DOHH2 (cell line): Measurements from ENCODE around the gene TSEN2.
A peak's percentile ranks its signal among the peaks of the same experiment; 100 is the strongest.

ENCODE experiments used
- H3F3A ChIP-seq: fragments of 200-600 bp; sonication (generic), shearing (Covaris generic); 2 replicates; pipeline ENCODE4 v1.6.0; 2016; ENCODE audit warnings: antibody characterized with exemption, mild to moderate bottlenecking; ENCODE audit not compliant: control insufficient read depth, insufficient read depth
- H3K27ac ChIP-seq: fragments of 200-600 bp; sonication (generic); 2 replicates; pipeline ENCODE4 v1.5.1; 2014; ENCODE audit warnings: low read depth, mild to moderate bottlenecking, low read length, moderate library complexity
- H3K27me3 ChIP-seq: fragments of 200-600 bp; sonication (generic); 2 replicates; pipeline ENCODE4 v1.6.1; 2014; ENCODE audit warnings: mild to moderate bottlenecking, low read length, mixed read lengths; ENCODE audit not compliant: control insufficient read depth
- H3K36me3 ChIP-seq: fragments of 200-600 bp; sonication (generic); 2 replicates; pipeline ENCODE4 v1.6.1; 2014; ENCODE audit warnings: mild to moderate bottlenecking, low read length, moderate library complexity, mixed read lengths; ENCODE audit not compliant: control insufficient read depth
- H3K4me1 ChIP-seq: fragments of 200-600 bp; sonication (generic); 2 replicates; pipeline ENCODE4 v1.6.1; 2014; ENCODE audit warnings: mild to moderate bottlenecking, low read length, mixed read lengths; ENCODE audit not compliant: control insufficient read depth
- H3K4me2 ChIP-seq: fragments of 200-600 bp; sonication (generic); 2 replicates; pipeline ENCODE4 v1.6.0; 2014; ENCODE audit warnings: mild to moderate bottlenecking, low read length, moderate library complexity
- H3K4me3 ChIP-seq: fragments of 200-600 bp; sonication (generic); 2 replicates; pipeline ENCODE4 v1.5.1; 2014; ENCODE audit warnings: mild to moderate bottlenecking, low read length, mixed read lengths
- H3K79me2 ChIP-seq: fragments of 200-600 bp; sonication (generic); 2 replicates; pipeline ENCODE4 v1.6.1; 2014; ENCODE audit warnings: mild to moderate bottlenecking, low read length, mixed read lengths; ENCODE audit not compliant: control insufficient read depth
- H3K9me2 ChIP-seq: fragments of 200-600 bp; sonication (generic); replicated peaks from 2 replicates; pipeline ENCODE4 v1.6.1; 2014; ENCODE audit warnings: mild to moderate bottlenecking, low read length, mixed read lengths; ENCODE audit not compliant: control insufficient read depth
- H3K9me3 ChIP-seq: fragments of 200-600 bp; sonication (generic); 2 replicates; pipeline ENCODE4 v1.6.1; 2014; ENCODE audit warnings: antibody characterized with exemption, low read length, mixed read lengths; ENCODE audit not compliant: control insufficient read depth, insufficient read depth
- H4K20me1 ChIP-seq: fragments of 200-600 bp; sonication (generic); 2 replicates; pipeline ENCODE4 v1.6.0; 2014; ENCODE audit warnings: low read depth, mild to moderate bottlenecking, antibody characterized with exemption, low read length, moderate library complexity; ENCODE audit not compliant: control insufficient read depth, insufficient read depth
- EZH2phosphoT487 ChIP-seq: fragments of 200-600 bp; sonication (generic); IDR thresholded peaks from 2 replicates; pipeline ENCODE4 v1.6.1; 2017; ENCODE audit warnings: borderline replicate concordance, mild to moderate bottlenecking, antibody characterized with exemption, low read length, moderate library complexity, mixed read lengths
- TF ChIP-seq, protein P1 (sequence below): fragments of 200-600 bp; sonication (generic); IDR thresholded peaks from one replicate; pipeline ENCODE4 v1.5.1; 2014; ENCODE audit warnings: antibody characterized with exemption, mild to moderate bottlenecking, low read depth, low read length; ENCODE audit not compliant: poor library complexity, severe bottlenecking

The TSEN2 gene

GRCh38 chr3:12558706-12559105 is 74.4 kb downstream of the TSEN2 start:
- H3F3A ChIP-seq: peaks cover 4% of the 10 kb centered on the region; the same call in 1 of the 2 replicates
- H3K9me3 ChIP-seq: no peaks in the 10 kb centered on the region
- peaks cover 26% of the 10 kb centered on the region for H4K20me1 ChIP-seq
- H3K4me3 ChIP-seq: peak overlapping the region; percentile 94
- H3K27ac ChIP-seq: no peak overlapping the region
- TF ChIP-seq EZH2phosphoT487: no peak
- TF ChIP-seq, protein P1, sequence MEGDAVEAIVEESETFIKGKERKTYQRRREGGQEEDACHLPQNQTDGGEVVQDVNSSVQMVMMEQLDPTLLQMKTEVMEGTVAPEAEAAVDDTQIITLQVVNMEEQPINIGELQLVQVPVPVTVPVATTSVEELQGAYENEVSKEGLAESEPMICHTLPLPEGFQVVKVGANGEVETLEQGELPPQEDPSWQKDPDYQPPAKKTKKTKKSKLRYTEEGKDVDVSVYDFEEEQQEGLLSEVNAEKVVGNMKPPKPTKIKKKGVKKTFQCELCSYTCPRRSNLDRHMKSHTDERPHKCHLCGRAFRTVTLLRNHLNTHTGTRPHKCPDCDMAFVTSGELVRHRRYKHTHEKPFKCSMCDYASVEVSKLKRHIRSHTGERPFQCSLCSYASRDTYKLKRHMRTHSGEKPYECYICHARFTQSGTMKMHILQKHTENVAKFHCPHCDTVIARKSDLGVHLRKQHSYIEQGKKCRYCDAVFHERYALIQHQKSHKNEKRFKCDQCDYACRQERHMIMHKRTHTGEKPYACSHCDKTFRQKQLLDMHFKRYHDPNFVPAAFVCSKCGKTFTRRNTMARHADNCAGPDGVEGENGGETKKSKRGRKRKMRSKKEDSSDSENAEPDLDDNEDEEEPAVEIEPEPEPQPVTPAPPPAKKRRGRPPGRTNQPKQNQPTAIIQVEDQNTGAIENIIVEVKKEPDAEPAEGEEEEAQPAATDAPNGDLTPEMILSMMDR: no peak
- H3K79me2 ChIP-seq: peaks cover 66% of the 10 kb centered on the region
- peaks cover 4% of the 10 kb centered on the region; the same call in 1 of the 2 replicates for H3K36me3 ChIP-seq
- no peaks in the 10 kb centered on the region for H3K9me2 ChIP-seq
- peaks cover 3% of the 10 kb centered on the region for H3K27me3 ChIP-seq
- H3K4me1 ChIP-seq: peaks cover 42% of the 10 kb centered on the region
- peak overlapping the region; percentile 89 for H3K4me2 ChIP-seq

DNA sequence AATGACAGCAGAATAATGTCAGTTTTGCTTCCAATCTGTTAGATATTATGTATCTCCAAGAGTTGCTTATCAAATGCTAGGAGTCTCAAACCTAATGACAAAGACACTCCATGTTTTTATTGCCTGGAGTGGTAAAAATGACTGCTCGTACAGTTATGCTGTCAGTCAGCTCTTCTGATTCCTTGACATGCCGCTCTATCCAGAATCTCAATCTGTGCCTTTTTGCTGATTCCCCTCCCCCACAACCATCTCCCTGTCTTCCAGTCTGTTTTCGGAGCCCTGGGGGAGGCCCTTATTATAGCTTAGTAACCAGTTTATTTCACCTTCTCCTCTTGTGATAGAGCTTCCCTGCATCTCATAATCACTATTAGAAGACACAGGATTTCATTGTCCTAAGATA is 75.2 kb downstream of the TSEN2 start:
- Histone ChIP-seq H4K20me1 (peaks cover 26% of the 10 kb centered on the region), H3K27me3 (no peaks in the 10 kb centered on the region), H3K79me2 (peaks cover 74% of the 10 kb centered on the region), H3K27ac (no peak overlapping the region), H3K4me2 (0 out of 2 replicates have a peak overlapping the region, but pooled peaks have one; percentile 11), H3K4me1 (peaks cover 42% of the 10 kb centered on the region), H3K9me3 (no peaks in the 10 kb centered on the region), H3F3A (peaks cover 3% of the 10 kb centered on the region; the same call in 1 of the 2 replicates), H3K36me3 (peaks cover 4% of the 10 kb centered on the region; the same call in 1 of the 2 replicates), H3K9me2 (no peaks in the 10 kb centered on the region), H3K4me3 (no peak overlapping the region)
- TF ChIP-seq, protein P1: no peak
- TF ChIP-seq EZH2phosphoT487: no peak

DNA sequence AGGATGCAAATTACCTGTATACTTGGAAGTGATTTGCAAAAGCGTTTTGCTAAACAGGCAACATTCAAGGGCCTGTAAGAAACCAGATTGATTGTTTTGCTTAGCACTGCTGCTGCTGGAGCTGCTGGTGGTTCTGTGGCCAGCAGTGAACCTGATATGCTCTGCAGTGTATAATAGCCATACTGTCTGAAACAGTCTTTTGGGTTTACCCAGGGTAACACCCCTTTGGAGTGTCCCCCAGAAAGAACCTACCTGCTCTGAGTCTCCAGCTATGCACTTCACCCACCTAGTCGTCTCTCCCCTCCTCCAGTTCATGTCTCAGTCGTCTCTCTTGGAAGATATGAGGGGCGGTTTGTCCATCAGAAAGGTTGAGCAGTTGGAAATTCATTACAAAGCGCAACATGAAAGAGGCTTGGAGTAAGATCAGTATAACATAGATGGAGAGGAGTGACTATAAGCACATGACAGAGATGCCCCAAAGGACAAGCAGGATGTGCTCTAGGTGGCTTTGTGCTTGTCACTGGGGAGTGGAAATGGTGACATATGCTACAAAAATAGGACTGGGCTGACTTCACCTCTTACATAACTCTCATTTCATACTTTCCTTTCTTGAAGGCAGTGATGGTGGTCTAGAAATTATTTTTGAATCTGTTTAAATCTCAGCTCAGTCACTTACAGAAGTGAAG is 76.4 kb downstream of the TSEN2 start:
- no peak overlapping the region; the same call in 1 of the 2 replicates for H3K4me2 ChIP-seq
- peaks cover 86% of the 10 kb centered on the region for H3K79me2 ChIP-seq
- peaks cover 4% of the 10 kb centered on the region; the same call in 1 of the 2 replicates for H3K36me3 ChIP-seq
- no peaks in the 10 kb centered on the region for H3F3A ChIP-seq
- H3K9me2 ChIP-seq: no peaks in the 10 kb centered on the region
- no peak for TF ChIP-seq EZH2phosphoT487
- TF ChIP-seq, protein P1: no peak
- peaks cover 26% of the 10 kb centered on the region for H4K20me1 ChIP-seq
- no peak overlapping the region for H3K4me3 ChIP-seq
- H3K27me3 ChIP-seq: no peaks in the 10 kb centered on the region
- peaks cover 39% of the 10 kb centered on the region for H3K4me1 ChIP-seq
- H3K9me3 ChIP-seq: no peaks in the 10 kb centered on the region
- H3K27ac ChIP-seq: no peak overlapping the region
